Ammon's horn (tissue), 1 donor: Measurements from ENCODE around the gene TMEM203.
"Not testable (repeated sequence)": the region's sequence is repeated elsewhere in the genome, so short reads cannot be mapped to it uniquely, and the experiment has no call there.

ENCODE experiments used
- DNase-seq: peaks from one replicate; pipeline ENCODE4 v3.0.0-alpha.2; 2016; ENCODE audit warnings: low spot score

TMEM203 gene

GRCh38 chr9:137242269-137243203, 37.1 kb upstream of the TMEM203 start:
- no peak for DNase-seq

GRCh38 chr9:137241490-137242268, 36.2 kb upstream of the TMEM203 start:
- DNase-seq, result no peak

- DNase-seq, result peak; percentile 100
Observed at GRCh38 chr9:137240841-137241489, 35.5 kb upstream of the TMEM203 start, which contains the start of gene TUBB4B. TUBB4B (plus strand) TSS chr9:137241287; CDS start chr9:137241361, 74 bp downstream.

- peak; percentile 86 for DNase-seq
Observed at GRCh38 chr9:137240318-137240840, 34.9 kb upstream of the TMEM203 start.

GRCh38 chr9:137239541-137240200, 34.2 kb upstream of the TMEM203 start:
- not testable (repeated sequence) for DNase-seq

- peak; percentile 89 for DNase-seq
Observed at GRCh38 chr9:137237759-137238726, 32.6 kb upstream of the TMEM203 start.

GRCh38 chr9:137236936-137237421, 31.5 kb upstream of the TMEM203 start:
- DNase-seq, result no peak

- peak; percentile 83 for DNase-seq
Observed at GRCh38 chr9:137236238-137236935, 30.9 kb upstream of the TMEM203 start.

GRCh38 chr9:137235424-137236237, 30.2 kb upstream of the TMEM203 start:
- DNase-seq, result no peak

- DNase-seq, result no peak
Observed at GRCh38 chr9:137234758-137235423, 29.4 kb upstream of the TMEM203 start.

- no peak for DNase-seq
Observed at GRCh38 chr9:137234055-137234697, 28.7 kb upstream of the TMEM203 start.

- DNase-seq, result no peak
Observed at GRCh38 chr9:137233143-137233980, 27.9 kb upstream of the TMEM203 start.

GRCh38 chr9:137232510-137232909, 27.1 kb upstream of the TMEM203 start:
- no peak for DNase-seq

- no peak for DNase-seq
Observed at GRCh38 chr9:137232101-137232500, 26.7 kb upstream of the TMEM203 start.

GRCh38 chr9:137231372-137232039, 26.1 kb upstream of the TMEM203 start:
- no peak for DNase-seq
